H9 (cell line): ENCODE results near the gene TMEM120B. TPM values are rescaled to one million over a fixed set of nuclear protein-coding genes. Genes with fewer than 3 reads are reported as not detected.

Source experiments
- DNase-seq: peaks from one replicate; pipeline ENCODE4 v3.0.0-alpha.2; 2017
- H2AFZ ChIP-seq: one replicate; pipeline ENCODE4 v1.6.1; 2013; ENCODE audit warnings: mild to moderate bottlenecking, low read length, control low read depth, moderate library complexity
- H2AK5ac ChIP-seq: 2 replicates; pipeline ENCODE4 v1.6.1; 2013; ENCODE audit warnings: low read length, control low read depth, mixed read lengths; ENCODE audit not compliant: insufficient read length
- H2BK120ac ChIP-seq: one replicate; pipeline ENCODE4 v1.6.1; 2013; ENCODE audit warnings: low read depth, mild to moderate bottlenecking, low read length, control low read depth, inconsistent platforms; ENCODE audit not compliant: poor library complexity, severe bottlenecking
- H2BK12ac ChIP-seq: 2 replicates; pipeline ENCODE4 v1.6.1; 2013; ENCODE audit warnings: low read length, control low read depth, mixed read lengths, low read depth; ENCODE audit not compliant: insufficient read length
- H2BK15ac ChIP-seq: 2 replicates; pipeline ENCODE4 v1.6.1; 2013; ENCODE audit warnings: low read depth, low read length, control low read depth
- H2BK20ac ChIP-seq: one replicate; pipeline ENCODE4 v1.6.1; 2013; ENCODE audit warnings: low read depth, mild to moderate bottlenecking, low read length, control low read depth, inconsistent platforms; ENCODE audit not compliant: poor library complexity, severe bottlenecking
- H2BK5ac ChIP-seq: 2 replicates; pipeline ENCODE4 v1.6.1; 2013; ENCODE audit warnings: low read length, control low read depth, mixed read lengths; ENCODE audit not compliant: insufficient read length
- H3K14ac ChIP-seq: 2 replicates; pipeline ENCODE4 v1.6.1; 2013; ENCODE audit warnings: low read length, control low read depth; ENCODE audit not compliant: insufficient read depth
- H3K18ac ChIP-seq: 2 replicates; pipeline ENCODE4 v1.6.1; 2013; ENCODE audit warnings: low read depth, mild to moderate bottlenecking, mixed read lengths, low read length, control low read depth; ENCODE audit not compliant: insufficient read length
- H3K23ac ChIP-seq: 2 replicates; pipeline ENCODE4 v1.6.1; 2013; ENCODE audit warnings: low read length, control low read depth, mixed read lengths, low read depth; ENCODE audit not compliant: insufficient read length
- H3K23me2 ChIP-seq: 2 replicates; pipeline ENCODE4 v1.6.1; 2013; ENCODE audit warnings: low read depth, mild to moderate bottlenecking, mixed read lengths, low read length, control low read depth; ENCODE audit not compliant: insufficient read length, poor library complexity, severe bottlenecking
- H3K27ac ChIP-seq: 2 replicates; pipeline ENCODE4 v1.5.1; 2013; ENCODE audit warnings: low read length, control low read depth, mixed read lengths, low read depth; ENCODE audit not compliant: insufficient read length
- H3K27me3 ChIP-seq: 2 replicates; pipeline ENCODE4 v1.6.1; 2013; ENCODE audit warnings: low read length, control low read depth, inconsistent platforms; ENCODE audit not compliant: insufficient read depth
- H3K4ac ChIP-seq: 2 replicates; pipeline ENCODE4 v1.6.1; 2013; ENCODE audit warnings: low read depth, mild to moderate bottlenecking, control low read depth, inconsistent platforms, low read length, moderate library complexity
- H3K4me1 ChIP-seq: 2 replicates; pipeline ENCODE4 v1.6.1; 2013; ENCODE audit warnings: low read length, control low read depth, inconsistent platforms; ENCODE audit not compliant: insufficient read depth
- H3K4me2 ChIP-seq: 2 replicates; pipeline ENCODE4 v1.6.1; 2013; ENCODE audit warnings: low read length, control low read depth, mixed read lengths; ENCODE audit not compliant: insufficient read length, insufficient read depth
- H3K56ac ChIP-seq: 2 replicates; pipeline ENCODE4 v1.6.1; 2013; ENCODE audit warnings: low read depth, mild to moderate bottlenecking, mixed read lengths, low read length, control low read depth; ENCODE audit not compliant: insufficient read length
- H3K79me1 ChIP-seq: 2 replicates; pipeline ENCODE4 v1.6.1; 2013; ENCODE audit warnings: low read depth, mild to moderate bottlenecking, moderate library complexity, low read length, control low read depth, inconsistent platforms; ENCODE audit not compliant: insufficient read depth, poor library complexity, severe bottlenecking
- H3K79me2 ChIP-seq: 2 replicates; pipeline ENCODE4 v1.6.1; 2013; ENCODE audit warnings: low read length, control low read depth, inconsistent platforms; ENCODE audit not compliant: insufficient read depth
- H3K9ac ChIP-seq: 2 replicates; pipeline ENCODE4 v1.6.1; 2013; ENCODE audit warnings: low read length, control low read depth, mixed read lengths; ENCODE audit not compliant: insufficient read length; ENCODE audit errors: extremely low read depth
- H3K9me3 ChIP-seq: one replicate; pipeline ENCODE4 v1.6.1; 2013; ENCODE audit warnings: low read depth, low read length, inconsistent platforms; ENCODE audit not compliant: control insufficient read depth
- H3T11ph ChIP-seq: one replicate; pipeline ENCODE4 v1.6.1; 2013; ENCODE audit warnings: mild to moderate bottlenecking, low read length, control low read depth, inconsistent platforms
- H4K20me1 ChIP-seq: one replicate; pipeline ENCODE4 v1.6.1; 2013; ENCODE audit not compliant: control insufficient read depth, insufficient read length, insufficient read depth
- H4K5ac ChIP-seq: 2 replicates; pipeline ENCODE4 v1.6.1; 2013; ENCODE audit warnings: low read depth, mild to moderate bottlenecking, mixed read lengths, low read length, control low read depth; ENCODE audit not compliant: insufficient read length
- H4K8ac ChIP-seq: replicated peaks from 2 replicates; pipeline ENCODE4 v1.6.1; 2013; ENCODE audit warnings: low read length, control low read depth, mixed read lengths, low read depth; ENCODE audit not compliant: insufficient read length
- H4K91ac ChIP-seq: 2 replicates; pipeline ENCODE4 v1.6.1; 2013; ENCODE audit warnings: low read depth, mild to moderate bottlenecking, moderate library complexity, mixed read lengths, low read length, control low read depth; ENCODE audit not compliant: insufficient read length
- H3K27ac Mint-ChIP-seq, 3 experiments: 2 replicates in 2 of 3; 3 replicates in 1 of 3; pipeline ENCODE4 v1.8.0; 2020 to 2021; ENCODE audit warnings: mixed read lengths in 3 of 3, mild to moderate bottlenecking in 1 of 3, moderate library complexity in 1 of 3
- H3K27me3 Mint-ChIP-seq: 2 replicates; pipeline ENCODE4 v1.8.0; 2021; ENCODE audit warnings: low read depth, mild to moderate bottlenecking, moderate library complexity, mixed read lengths
- H3K36me3 Mint-ChIP-seq, 3 experiments: 2 replicates in 2 of 3; 3 replicates in 1 of 3; pipeline ENCODE4 v1.8.0; 2020 to 2021; ENCODE audit warnings: low read depth in 3 of 3, mixed read lengths in 3 of 3; ENCODE audit not compliant: insufficient read depth in 1 of 3
- H3K4me1 Mint-ChIP-seq, 2 experiments: 2 replicates each; pipeline ENCODE4 v1.8.0; 2020; ENCODE audit warnings: mixed read lengths in 2 of 2
- H3K4me3 Mint-ChIP-seq, 2 experiments: 2 replicates in 1 of 2; 3 replicates in 1 of 2; pipeline ENCODE4 v1.8.0; 2020 to 2021; ENCODE audit warnings: mild to moderate bottlenecking in 2 of 2, mixed read lengths in 2 of 2, moderate library complexity in 1 of 2
- H3K9me3 Mint-ChIP-seq, 2 experiments: 2 replicates in 1 of 2; 3 replicates in 1 of 2; pipeline ENCODE4 v1.8.0; 2020; ENCODE audit warnings: mild to moderate bottlenecking in 2 of 2, mixed read lengths in 2 of 2, moderate library complexity in 1 of 2
- CTCF ChIP-seq: fragments of 200-600 bp; sonication (generic); conservative IDR thresholded peaks from 3 replicates; pipeline ENCODE4 v1.8.0; 2021; ENCODE audit warnings: antibody characterized with exemption, mild to moderate bottlenecking
- WGBS: extraction: QIAGEN DNeasy Blood & Tissue Kit; methylation state at CpG from one replicate; pipeline ENCODE4 v1.1.7; 2013; ENCODE audit warnings: missing lambda C conversion rate, low lambda C conversion rate, mixed read lengths; ENCODE audit not compliant: insufficient read length; ENCODE audit errors: extremely low coverage; 5-methylcytosine and 5-hydroxymethylcytosine counted together
- total RNA-seq: library from RNA; stranded (reverse); gene quantifications from 2 replicates; pipeline ENCODE4 v1.2.1, GENCODE V29; 2021

TMEM120B gene
- total RNA-seq, 1 experiment from 2014 or later: 25.8 TPM

DNA sequence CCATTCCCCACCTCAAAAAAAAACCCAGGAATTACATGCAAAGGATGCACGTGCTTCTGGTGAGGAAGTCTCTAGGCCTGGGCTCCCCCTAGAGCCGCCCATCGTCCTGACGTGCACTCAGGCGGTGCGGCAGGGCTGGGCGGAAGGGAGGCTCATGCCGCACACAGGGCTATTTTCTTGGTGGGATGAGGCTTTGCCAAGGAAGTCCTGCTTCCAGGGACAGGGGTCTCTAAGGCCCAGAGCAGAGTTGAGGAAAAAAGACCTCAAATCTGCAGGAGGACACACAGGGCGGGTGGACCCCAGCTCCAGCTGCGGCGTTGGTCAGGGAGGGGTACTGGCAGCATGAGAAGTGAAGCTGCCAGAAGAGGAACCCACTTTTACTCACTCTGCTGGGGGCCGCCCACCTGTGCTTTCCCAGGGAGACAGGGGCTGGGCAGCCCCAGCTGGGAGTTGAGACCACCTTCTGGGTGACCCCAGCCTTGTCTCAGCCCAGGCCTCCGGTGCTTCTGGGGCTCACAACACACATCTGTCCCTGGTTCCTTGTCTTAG is 76.8 kb downstream of the TMEM120B start:
- Mint-ChIP-seq H3K4me1 (peaks cover 11 to 15% of the 10 kb centered on the region in 2 experiments), H3K9me3 (no peaks in the 10 kb centered on the region; a peak in 2 of 5 replicates), H3K27ac (no peak overlapping the region), H3K27me3 (peaks cover 8% of the 10 kb centered on the region), H3K36me3 (peaks cover 1 to 25% (median 9%) of the 10 kb centered on the region in 3 experiments; a peak in 5 of 7 replicates), H3K4me3 (no peak overlapping the region)
- peaks cover 9% of the 10 kb centered on the region for H3K23me2 ChIP-seq
- H4K91ac ChIP-seq: no peak overlapping the region
- no peak overlapping the region for H3T11ph ChIP-seq
- no peak overlapping the region for H3K14ac ChIP-seq
- H3K4me1 ChIP-seq: no peaks in the 10 kb centered on the region
- H2BK5ac ChIP-seq: no peak overlapping the region
- H4K20me1 ChIP-seq: no peaks in the 10 kb centered on the region
- H3K4ac ChIP-seq: no peak overlapping the region
- H2AFZ ChIP-seq: no peak overlapping the region
- H3K79me2 ChIP-seq: no peaks in the 10 kb centered on the region
- H3K79me1 ChIP-seq: no peaks in the 10 kb centered on the region
- no peak overlapping the region for H2BK15ac ChIP-seq
- no peak overlapping the region for H2BK120ac ChIP-seq
- WGBS: no CpG with 5 or more reads among the region's 13 CpGs
- H2BK12ac ChIP-seq: no peak overlapping the region
- H3K56ac ChIP-seq: no peak overlapping the region
- no peak overlapping the region for H3K9ac ChIP-seq
- H2BK20ac ChIP-seq: no peak overlapping the region
- no peak overlapping the region for H2AK5ac ChIP-seq
- H3K27ac ChIP-seq: no peak overlapping the region
- no peaks in the 10 kb centered on the region for H3K27me3 ChIP-seq
- no peak for DNase-seq
- no peaks in the 10 kb centered on the region for H3K9me3 ChIP-seq
- no peak overlapping the region for H3K23ac ChIP-seq
- no peak overlapping the region for H4K8ac ChIP-seq
- H4K5ac ChIP-seq: no peak overlapping the region
- H3K18ac ChIP-seq: no peak overlapping the region
- TF ChIP-seq CTCF: no peak
- no peak overlapping the region for H3K4me2 ChIP-seq
